ENCODE data around the gene RIN1.

DNA sequence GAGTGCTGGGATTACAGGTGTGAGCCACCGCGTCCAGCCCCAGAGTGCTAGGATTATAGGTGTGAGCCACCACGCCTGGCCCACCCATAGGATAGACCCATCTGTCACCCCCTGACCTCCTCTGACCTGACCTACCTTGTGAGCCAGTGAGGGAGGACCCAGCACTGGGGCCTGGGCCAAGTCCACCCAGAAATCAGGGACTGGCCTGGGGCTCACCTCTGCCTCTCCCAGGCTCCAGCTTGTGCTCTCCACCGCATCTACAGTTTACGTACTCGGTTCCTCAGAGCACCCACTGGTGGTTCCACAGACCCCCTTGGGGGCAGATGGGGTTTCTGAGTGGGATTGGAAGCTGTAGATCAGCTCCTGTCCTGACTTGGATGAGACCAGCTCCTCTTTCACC is 28.9 kb upstream of the RIN1 start:
- TF ChIP-seq, protein P1, sequence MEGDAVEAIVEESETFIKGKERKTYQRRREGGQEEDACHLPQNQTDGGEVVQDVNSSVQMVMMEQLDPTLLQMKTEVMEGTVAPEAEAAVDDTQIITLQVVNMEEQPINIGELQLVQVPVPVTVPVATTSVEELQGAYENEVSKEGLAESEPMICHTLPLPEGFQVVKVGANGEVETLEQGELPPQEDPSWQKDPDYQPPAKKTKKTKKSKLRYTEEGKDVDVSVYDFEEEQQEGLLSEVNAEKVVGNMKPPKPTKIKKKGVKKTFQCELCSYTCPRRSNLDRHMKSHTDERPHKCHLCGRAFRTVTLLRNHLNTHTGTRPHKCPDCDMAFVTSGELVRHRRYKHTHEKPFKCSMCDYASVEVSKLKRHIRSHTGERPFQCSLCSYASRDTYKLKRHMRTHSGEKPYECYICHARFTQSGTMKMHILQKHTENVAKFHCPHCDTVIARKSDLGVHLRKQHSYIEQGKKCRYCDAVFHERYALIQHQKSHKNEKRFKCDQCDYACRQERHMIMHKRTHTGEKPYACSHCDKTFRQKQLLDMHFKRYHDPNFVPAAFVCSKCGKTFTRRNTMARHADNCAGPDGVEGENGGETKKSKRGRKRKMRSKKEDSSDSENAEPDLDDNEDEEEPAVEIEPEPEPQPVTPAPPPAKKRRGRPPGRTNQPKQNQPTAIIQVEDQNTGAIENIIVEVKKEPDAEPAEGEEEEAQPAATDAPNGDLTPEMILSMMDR (IDR thresholded peaks at IDR 0.05; ENCODE audit: extremely low read depth in 1 of 2, insufficient read depth in 1 of 2, low read depth in 1 of 2, low read length in 2 of 2): no peak
- TF ChIP-seq POLR2A (IDR thresholded peaks at IDR 0.05; ENCODE audit: low read depth, low read length): no peak
- TF ChIP-seq GATA2 (IDR thresholded peaks at IDR 0.05; ENCODE audit: insufficient read depth, insufficient read length, low read depth, low read length): no peak
- TF ChIP-seq JUN (IDR thresholded peaks at IDR 0.05; ENCODE audit: borderline replicate concordance, insufficient read depth, insufficient read length, low read depth): no peak
- no peak for TF ChIP-seq EZH2 (IDR thresholded peaks at IDR 0.05; ENCODE audit: borderline replicate concordance, low read depth, low read length, severe bottlenecking)
- no peak for TF ChIP-seq MYC (IDR thresholded peaks at IDR 0.05; ENCODE audit: low read depth, low read length)

All from endothelial cell of umbilical vein (primary cell).